HepG2 (cell line): Measurements from ENCODE around the gene KDM7A. TPM values are rescaled to one million over a fixed set of nuclear protein-coding genes. Genes with fewer than 3 reads are reported as not detected.

Experiments
- ATAC-seq: fragments of 200-7000 bp; cut with Tn5 transposase; 3 replicates; pipeline ENCODE4 v1.9.1; 2020; ENCODE audit warnings: mild to moderate bottlenecking, moderate library complexity
- BruUV-seq: library from RNA; stranded (reverse); fragments of 400-500 nt; replicated peaks from 2 replicates; lab custom pipeline; 2021; lab: Mats Ljungman, UMichigan
- CTCF ChIA-PET: fragments of 300-600 bp; formaldehyde crosslinking; extraction: SDS; loops from one replicate; lab custom pipeline; 2021; ENCODE audit warnings: low total read pairs, inconsistent platforms, low intra/inter-chr PET ratio; lab: Yijun Ruan, JAX
- POLR2A ChIA-PET: fragments of 350-600 bp; sonication (Branson Sonifier 250); formaldehyde crosslinking; loops from one replicate; lab custom pipeline; 2020; ENCODE audit warnings: antibody characterized with exemption, inconsistent platforms; lab: Yijun Ruan, JAX
- DNase-seq: peaks from one replicate; pipeline ENCODE4 v3.0.0-alpha.2; 2015; ENCODE audit warnings: low spot score
- FAIRE-seq: peaks from 3 replicates; lab custom pipeline; 2011; peaks lifted over from hg19 to GRCh38; lab: Jason Lieb, UNC
- H2AFZ ChIP-seq: one replicate; pipeline ENCODE4 v1.6.1; 2011; ENCODE audit warnings: low read length, inconsistent platforms
- H3K27ac ChIP-seq: fragments of 300-600 bp; 3 replicates; pipeline ENCODE4 v1.8.0; 2011; ENCODE audit warnings: mixed run types, mild to moderate bottlenecking, mixed read lengths, low read length, inconsistent platforms; ENCODE audit not compliant: insufficient read depth; ENCODE audit errors: extremely low read length
- H3K27me3 ChIP-seq, 2 experiments: fragments of 200-600 bp in 1 of 2; 2 replicates in 1 of 2; 3 replicates in 1 of 2; pipeline versions ENCODE4 v1.6.0 to v1.8.0; 2011; ENCODE audit warnings: low read length in 2 of 2, mild to moderate bottlenecking in 2 of 2, moderate library complexity in 2 of 2, inconsistent platforms in 1 of 2; ENCODE audit not compliant: insufficient read depth in 2 of 2, control insufficient read depth in 1 of 2
- H3K36me3 ChIP-seq, 2 experiments: fragments of 200-600 bp in 1 of 2; replicated peaks in 1 of 2; 2 replicates in 1 of 2; 3 replicates in 1 of 2; pipeline versions ENCODE4 v1.5.1 to v1.8.0; 2011; ENCODE audit warnings: low read length in 2 of 2, inconsistent platforms in 1 of 2; ENCODE audit not compliant: insufficient read depth in 2 of 2, control insufficient read depth in 1 of 2
- H3K4me1 ChIP-seq: 2 replicates; pipeline ENCODE4 v1.5.1; 2012; ENCODE audit warnings: low read length, inconsistent platforms; ENCODE audit not compliant: insufficient read depth
- H3K4me2 ChIP-seq: 2 replicates; pipeline ENCODE4 v1.6.0; 2011; ENCODE audit warnings: low read depth, low read length, inconsistent platforms
- H3K4me3 ChIP-seq, 3 experiments: fragments of 200-600 bp in 1 of 3; sonication (generic), shearing (Covaris generic) in 1 of 3; replicated peaks in 1 of 3; 2 replicates each; pipeline ENCODE4 v1.5.1; 2011 to 2016; ENCODE audit warnings: low read length in 3 of 3, inconsistent platforms in 2 of 3, low read depth in 2 of 3, mild to moderate bottlenecking in 2 of 3, control low read depth in 1 of 3, mixed read lengths in 1 of 3; ENCODE audit not compliant: insufficient read depth in 1 of 3
- H3K79me2 ChIP-seq: one replicate; pipeline ENCODE4 v1.6.1; 2011; ENCODE audit warnings: low read length, inconsistent platforms; ENCODE audit not compliant: insufficient read depth
- H3K9ac ChIP-seq: 2 replicates; pipeline ENCODE4 v1.6.0; 2011; ENCODE audit warnings: mild to moderate bottlenecking, low read depth, low read length, inconsistent platforms; ENCODE audit not compliant: insufficient read depth
- H3K9me3 ChIP-seq: 2 replicates; pipeline ENCODE4 v1.5.1; 2012; ENCODE audit warnings: mild to moderate bottlenecking, low read length
- H4K20me1 ChIP-seq: 2 replicates; pipeline ENCODE4 v1.6.0; 2011; ENCODE audit warnings: inconsistent platforms, mild to moderate bottlenecking, low read length, moderate library complexity; ENCODE audit not compliant: insufficient read depth
- FOSL2 ChIP-seq: sonication (generic); formaldehyde crosslinking; IDR thresholded peaks from 2 replicates; pipeline ENCODE4 v1.4.0; 2020; ENCODE audit warnings: missing genetic modification reagents
- KLF11 ChIP-seq: IDR thresholded peaks from 2 replicates; pipeline ENCODE4 v1.6.1; 2016; ENCODE audit warnings: missing compliant biosample characterization
- MLXIP ChIP-seq: sonication (generic); formaldehyde crosslinking; IDR thresholded peaks from 2 replicates; pipeline ENCODE4 v1.9.0; 2021; ENCODE audit warnings: missing genetic modification reagents, borderline replicate concordance
- ZBTB37 ChIP-seq: sonication (generic); formaldehyde crosslinking; IDR thresholded peaks from 2 replicates; pipeline ENCODE4 v1.4.0; 2020; ENCODE audit warnings: mild to moderate bottlenecking, missing genetic modification reagents
- ZNF160 ChIP-seq: sonication (generic); formaldehyde crosslinking; IDR thresholded peaks from 2 replicates; pipeline ENCODE4 v1.8.0; 2022; ENCODE audit warnings: mild to moderate bottlenecking, inconsistent platforms, missing genetic modification reagents
- ZNF557 ChIP-seq: sonication (generic); formaldehyde crosslinking; IDR thresholded peaks from 2 replicates; pipeline ENCODE4 v1.4.0; 2020; ENCODE audit warnings: missing genetic modification reagents
- ZNF713 ChIP-seq: sonication (generic); formaldehyde crosslinking; IDR thresholded peaks from 2 replicates; pipeline ENCODE4 v1.4.0; 2020; ENCODE audit warnings: mild to moderate bottlenecking, missing genetic modification reagents
- ZNF841 ChIP-seq: sonication (generic); formaldehyde crosslinking; IDR thresholded peaks from 2 replicates; pipeline ENCODE4 v1.8.1; 2023; ENCODE audit warnings: missing genetic modification reagents, borderline replicate concordance
- ZNF879 ChIP-seq: sonication (generic); formaldehyde crosslinking; IDR thresholded peaks from 2 replicates; pipeline ENCODE4 v1.8.1; 2023; ENCODE audit warnings: missing genetic modification reagents
- WGBS: methylation state at CpG from one replicate; pipeline ENCODE4 v1.1.6; 2017; ENCODE audit warnings: low lambda C conversion rate; 5-methylcytosine and 5-hydroxymethylcytosine counted together
- in situ Hi-C: cut with HindIII; loops from 2 replicates; pipeline ENCODE4 v1.10.0; 2017; ENCODE audit warnings: low pct_unique_long_range_greater_than_20kb; ENCODE audit not compliant: extremely low pct_ligation_motif_present
- intact Hi-C: fragments of 100-400 bp; cut with micrococcal nuclease; formaldehyde crosslinking; loops from one replicate; pipeline ENCODE4 v1.10.0; 2022; ENCODE audit not compliant: unreplicated experiment
- polyA plus RNA-seq, 8 experiments: library from polyadenylated mRNA; depleted of rRNA in 3 of 8; stranded (reverse) in 7 of 8; unstranded in 1 of 8; fragments of >200 nt; fragmentation: Illumina TruSeq in 4 of 8; extraction: Trizol in 4 of 8; gene quantifications; 2 replicates each; pipeline versions ENCODE4 v1.2.1 to v1.2.3, GENCODE V29; 2011 to 2016; ENCODE audit warnings: low read depth in 4 of 8, missing spikeins in 1 of 8, mixed read lengths in 1 of 8; ENCODE audit not compliant: insufficient read depth in 1 of 8
- total RNA-seq, 5 experiments: library from RNA; depleted of rRNA; stranded (reverse); fragments of >200 nt; fragmentation: Illumina TruSeq; extraction: Trizol; gene quantifications; 2 replicates each; pipeline ENCODE4 v1.2.3, GENCODE V29; 2016; ENCODE audit warnings: low read depth in 1 of 5
- TF ChIP-seq, protein P1 (sequence below): sonication (generic); formaldehyde crosslinking; IDR thresholded peaks from 2 replicates; pipeline ENCODE4 v1.4.0; 2020; ENCODE audit warnings: missing genetic modification reagents
- TF ChIP-seq, protein P2 (sequence below): sonication (generic); formaldehyde crosslinking; IDR thresholded peaks from 2 replicates; pipeline ENCODE4; 2020; ENCODE audit warnings: missing genetic modification reagents, mild to moderate bottlenecking, borderline replicate concordance

KDM7A gene
- total and polyA plus RNA-seq, 2 of the 13 experiments (the other 11 are each of a cell fraction or from before 2014, with no cell fraction given) = 10.8 to 16.8 TPM

- H3K4me2 ChIP-seq = no peak overlapping the region
- peaks cover 6 to 44% of the 10 kb centered on the region in 2 experiments; a peak in 4 of 5 replicates for H3K36me3 ChIP-seq
- POLR2A ChIA-PET = no interaction called here
- in situ Hi-C loops = no loop called here
- CTCF ChIA-PET = no interaction called here
- no peaks in the 10 kb centered on the region for H3K79me2 ChIP-seq
- no peaks in the 10 kb centered on the region for H3K27me3 ChIP-seq
- DNase-seq (no peak), ATAC-seq (no peak), FAIRE-seq (no peak)
- H2AFZ ChIP-seq = no peak overlapping the region
- intact Hi-C loops = no loop called here
- no peaks in the 10 kb centered on the region for H3K9me3 ChIP-seq
- no peaks in the 10 kb centered on the region for H4K20me1 ChIP-seq
- WGBS = 95% methylated on average over 12 of the region's 12 CpGs
- H3K9ac ChIP-seq = no peak overlapping the region
- peaks cover 30% of the 10 kb centered on the region for H3K4me1 ChIP-seq
- no TSS peak for BruUV-seq
- H3K4me3 ChIP-seq = no peak overlapping the region
- H3K27ac ChIP-seq = no peak overlapping the region
- TF ChIP-seq FOSL2 (CRISPR knock-in tag) (no peak), MLXIP (CRISPR knock-in tag) (no peak), KLF11 (CRISPR knock-in tag) (no peak), ZNF879 (no peak), ZNF841 (no peak), ZNF557 (no peak), ZNF713 (CRISPR knock-in tag) (no peak), ZBTB37 (CRISPR knock-in tag) (no peak), ZNF160 (no peak)
- TF ChIP-seq, protein P1, sequence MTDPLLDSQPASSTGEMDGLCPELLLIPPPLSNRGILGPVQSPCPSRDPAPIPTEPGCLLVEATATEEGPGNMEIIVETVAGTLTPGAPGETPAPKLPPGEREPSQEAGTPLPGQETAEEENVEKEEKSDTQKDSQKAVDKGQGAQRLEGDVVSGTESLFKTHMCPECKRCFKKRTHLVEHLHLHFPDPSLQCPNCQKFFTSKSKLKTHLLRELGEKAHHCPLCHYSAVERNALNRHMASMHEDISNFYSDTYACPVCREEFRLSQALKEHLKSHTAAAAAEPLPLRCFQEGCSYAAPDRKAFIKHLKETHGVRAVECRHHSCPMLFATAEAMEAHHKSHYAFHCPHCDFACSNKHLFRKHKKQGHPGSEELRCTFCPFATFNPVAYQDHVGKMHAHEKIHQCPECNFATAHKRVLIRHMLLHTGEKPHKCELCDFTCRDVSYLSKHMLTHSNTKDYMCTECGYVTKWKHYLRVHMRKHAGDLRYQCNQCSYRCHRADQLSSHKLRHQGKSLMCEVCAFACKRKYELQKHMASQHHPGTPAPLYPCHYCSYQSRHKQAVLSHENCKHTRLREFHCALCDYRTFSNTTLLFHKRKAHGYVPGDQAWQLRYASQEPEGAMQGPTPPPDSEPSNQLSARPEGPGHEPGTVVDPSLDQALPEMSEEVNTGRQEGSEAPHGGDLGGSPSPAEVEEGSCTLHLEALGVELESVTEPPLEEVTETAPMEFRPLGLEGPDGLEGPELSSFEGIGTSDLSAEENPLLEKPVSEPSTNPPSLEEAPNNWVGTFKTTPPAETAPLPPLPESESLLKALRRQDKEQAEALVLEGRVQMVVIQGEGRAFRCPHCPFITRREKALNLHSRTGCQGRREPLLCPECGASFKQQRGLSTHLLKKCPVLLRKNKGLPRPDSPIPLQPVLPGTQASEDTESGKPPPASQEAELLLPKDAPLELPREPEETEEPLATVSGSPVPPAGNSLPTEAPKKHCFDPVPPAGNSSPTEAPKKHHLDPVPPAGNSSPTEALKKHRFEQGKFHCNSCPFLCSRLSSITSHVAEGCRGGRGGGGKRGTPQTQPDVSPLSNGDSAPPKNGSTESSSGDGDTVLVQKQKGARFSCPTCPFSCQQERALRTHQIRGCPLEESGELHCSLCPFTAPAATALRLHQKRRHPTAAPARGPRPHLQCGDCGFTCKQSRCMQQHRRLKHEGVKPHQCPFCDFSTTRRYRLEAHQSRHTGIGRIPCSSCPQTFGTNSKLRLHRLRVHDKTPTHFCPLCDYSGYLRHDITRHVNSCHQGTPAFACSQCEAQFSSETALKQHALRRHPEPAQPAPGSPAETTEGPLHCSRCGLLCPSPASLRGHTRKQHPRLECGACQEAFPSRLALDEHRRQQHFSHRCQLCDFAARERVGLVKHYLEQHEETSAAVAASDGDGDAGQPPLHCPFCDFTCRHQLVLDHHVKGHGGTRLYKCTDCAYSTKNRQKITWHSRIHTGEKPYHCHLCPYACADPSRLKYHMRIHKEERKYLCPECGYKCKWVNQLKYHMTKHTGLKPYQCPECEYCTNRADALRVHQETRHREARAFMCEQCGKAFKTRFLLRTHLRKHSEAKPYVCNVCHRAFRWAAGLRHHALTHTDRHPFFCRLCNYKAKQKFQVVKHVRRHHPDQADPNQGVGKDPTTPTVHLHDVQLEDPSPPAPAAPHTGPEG (CRISPR knock-in tag) = no peak
- TF ChIP-seq, protein P2, sequence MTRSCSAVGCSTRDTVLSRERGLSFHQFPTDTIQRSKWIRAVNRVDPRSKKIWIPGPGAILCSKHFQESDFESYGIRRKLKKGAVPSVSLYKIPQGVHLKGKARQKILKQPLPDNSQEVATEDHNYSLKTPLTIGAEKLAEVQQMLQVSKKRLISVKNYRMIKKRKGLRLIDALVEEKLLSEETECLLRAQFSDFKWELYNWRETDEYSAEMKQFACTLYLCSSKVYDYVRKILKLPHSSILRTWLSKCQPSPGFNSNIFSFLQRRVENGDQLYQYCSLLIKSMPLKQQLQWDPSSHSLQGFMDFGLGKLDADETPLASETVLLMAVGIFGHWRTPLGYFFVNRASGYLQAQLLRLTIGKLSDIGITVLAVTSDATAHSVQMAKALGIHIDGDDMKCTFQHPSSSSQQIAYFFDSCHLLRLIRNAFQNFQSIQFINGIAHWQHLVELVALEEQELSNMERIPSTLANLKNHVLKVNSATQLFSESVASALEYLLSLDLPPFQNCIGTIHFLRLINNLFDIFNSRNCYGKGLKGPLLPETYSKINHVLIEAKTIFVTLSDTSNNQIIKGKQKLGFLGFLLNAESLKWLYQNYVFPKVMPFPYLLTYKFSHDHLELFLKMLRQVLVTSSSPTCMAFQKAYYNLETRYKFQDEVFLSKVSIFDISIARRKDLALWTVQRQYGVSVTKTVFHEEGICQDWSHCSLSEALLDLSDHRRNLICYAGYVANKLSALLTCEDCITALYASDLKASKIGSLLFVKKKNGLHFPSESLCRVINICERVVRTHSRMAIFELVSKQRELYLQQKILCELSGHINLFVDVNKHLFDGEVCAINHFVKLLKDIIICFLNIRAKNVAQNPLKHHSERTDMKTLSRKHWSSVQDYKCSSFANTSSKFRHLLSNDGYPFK (CRISPR knock-in tag) = no peak
These were observed 135.0 kb downstream of the KDM7A start for GRCh38 chr7:140041659-140042385.
